ENCODE data around the gene SELENON. TPM values are rescaled to one million over a fixed set of nuclear protein-coding genes. Genes with fewer than 3 reads are reported as not detected.

Gene SELENON
- total and polyA plus RNA-seq, 9 of the 15 experiments (the other 6 are each of a cell fraction or from before 2014, with no cell fraction given) = 0.43 to 26.7 (median 7.0) TPM

DNA sequence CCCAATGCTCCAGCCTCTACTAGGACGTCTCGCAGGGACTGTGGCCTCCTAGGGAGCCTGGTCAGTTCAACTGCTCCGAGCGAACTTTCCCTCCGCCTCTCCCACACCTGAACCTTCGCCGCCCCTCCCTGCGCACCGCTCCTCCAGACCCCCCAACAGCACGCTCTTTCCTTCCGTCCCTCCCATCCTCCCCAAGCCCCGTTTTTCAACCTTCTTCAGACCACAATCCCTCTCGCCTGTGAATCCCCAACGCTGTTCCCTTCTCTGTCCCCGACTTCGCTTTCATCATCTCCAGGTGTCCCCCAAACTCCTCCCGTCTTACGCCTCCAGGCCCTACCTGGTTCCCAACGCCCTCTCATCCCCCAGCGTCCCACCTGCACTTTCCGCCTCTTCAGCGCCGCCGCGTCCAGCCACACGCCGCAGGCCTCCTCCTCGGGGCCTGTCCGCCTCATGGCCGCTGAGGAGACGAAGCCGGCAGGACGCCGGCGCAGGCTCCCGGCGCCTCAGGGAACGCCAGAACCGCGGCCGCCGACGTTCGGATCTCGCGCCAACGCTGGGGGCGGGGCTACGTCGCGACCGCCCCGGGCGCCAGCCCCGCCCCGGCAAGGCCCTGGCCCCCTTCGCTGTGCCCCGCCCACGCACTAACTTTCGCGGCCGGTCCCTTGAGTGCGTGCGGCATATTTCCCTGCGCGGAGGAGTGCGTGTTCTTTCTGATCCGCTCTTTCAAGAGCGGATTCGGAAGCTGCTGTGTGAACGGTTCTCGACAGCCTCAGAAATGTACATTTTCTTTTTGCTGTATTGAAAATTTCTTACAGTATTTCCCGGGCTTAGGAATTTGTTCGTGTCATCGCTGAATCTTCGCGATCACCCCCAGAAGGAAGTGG lies 59.2 kb downstream of the SELENON start, which contains the start of gene AUNIP (continued):
- TF ChIP-seq SMAD2 (IDR thresholded peaks at IDR 0.05; ENCODE audit: low read depth, low read length) = no peak
- no peak for TF ChIP-seq ZNF76 (CRISPR knock-in tag; IDR thresholded peaks at IDR 0.05; ENCODE audit: borderline replicate concordance)
- TF ChIP-seq GATA2 (CRISPR knock-in tag; IDR thresholded peaks at IDR 0.05) = no peak
- TF ChIP-seq SPI1 (IDR thresholded peaks at IDR 0.05; ENCODE audit: borderline replicate concordance, low read depth, low read length) = no peak; the same call in 1 of the 2 replicates
- peak; percentile 55 for TF ChIP-seq KLF1 (tag; IDR thresholded peaks at IDR 0.05)
- TF ChIP-seq TRIM25 (IDR thresholded peaks at IDR 0.05; ENCODE audit: borderline replicate concordance) = peak; percentile 98
- TF ChIP-seq ZNF717 (CRISPR knock-in tag; IDR thresholded peaks at IDR 0.05) = no peak
- no peak for TF ChIP-seq DIDO1 (tag; IDR thresholded peaks at IDR 0.05; ENCODE audit: low read depth)
- no peak for TF ChIP-seq CEBPB (tag; IDR thresholded peaks at IDR 0.05)
- no peak for TF ChIP-seq CBX8 (IDR thresholded peaks at IDR 0.05; ENCODE audit: borderline replicate concordance, extremely low read depth, low read depth, low read length, poor library complexity, severe bottlenecking)
- TF ChIP-seq ETV6 (IDR thresholded peaks at IDR 0.05; ENCODE audit: borderline replicate concordance in 1 of 2, low read depth in 2 of 2, low read length in 1 of 2) = peak in 1 of 2 experiments; percentile 28; a peak in 1 of 4 replicates
- TF ChIP-seq ETV6 (CRISPR knock-in tag; IDR thresholded peaks at IDR 0.05; ENCODE audit: borderline replicate concordance) = 0 out of 2 replicates have a peak, but pooled peaks have one; percentile 24
- TF ChIP-seq, protein P1, sequence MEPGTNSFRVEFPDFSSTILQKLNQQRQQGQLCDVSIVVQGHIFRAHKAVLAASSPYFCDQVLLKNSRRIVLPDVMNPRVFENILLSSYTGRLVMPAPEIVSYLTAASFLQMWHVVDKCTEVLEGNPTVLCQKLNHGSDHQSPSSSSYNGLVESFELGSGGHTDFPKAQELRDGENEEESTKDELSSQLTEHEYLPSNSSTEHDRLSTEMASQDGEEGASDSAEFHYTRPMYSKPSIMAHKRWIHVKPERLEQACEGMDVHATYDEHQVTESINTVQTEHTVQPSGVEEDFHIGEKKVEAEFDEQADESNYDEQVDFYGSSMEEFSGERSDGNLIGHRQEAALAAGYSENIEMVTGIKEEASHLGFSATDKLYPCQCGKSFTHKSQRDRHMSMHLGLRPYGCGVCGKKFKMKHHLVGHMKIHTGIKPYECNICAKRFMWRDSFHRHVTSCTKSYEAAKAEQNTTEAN (CRISPR knock-in tag; IDR thresholded peaks at IDR 0.05) = peak; percentile 10; the same call in 1 of the 2 replicates
- TF ChIP-seq ZSCAN29 (IDR thresholded peaks at IDR 0.05) = peak; percentile 91
- no peak for TF ChIP-seq HNRNPK (IDR thresholded peaks at IDR 0.05; ENCODE audit: low read depth, low read length, poor library complexity, severe bottlenecking)
- no peak; the same call in 1 of the 2 replicates for TF ChIP-seq NFE2 (IDR thresholded peaks at IDR 0.05; ENCODE audit: low read depth)
- TF ChIP-seq HINFP (tag; conservative IDR thresholded peaks at IDR 0.05; ENCODE audit: low read depth) = no peak
- TF ChIP-seq PML (IDR thresholded peaks at IDR 0.05; ENCODE audit: low read length) = peak; percentile 65; the same call in 1 of the 2 replicates
- TF ChIP-seq ARID2 (IDR thresholded peaks at IDR 0.05) = peak; percentile 71
- no peak for TF ChIP-seq ZNF436 (CRISPR knock-in tag; IDR thresholded peaks at IDR 0.05)
- TF ChIP-seq HDAC1 (IDR thresholded peaks at IDR 0.05) = peak; percentile 8 to 99; a peak in 3 of 4 replicates
- TF ChIP-seq EP300 (IDR thresholded peaks at IDR 0.05; ENCODE audit: low read length) = 0 out of 2 replicates have a peak, but pooled peaks have one; percentile 2
- TF ChIP-seq NBN (IDR thresholded peaks at IDR 0.05; ENCODE audit: low read depth) = peak; percentile 27

Measured in K562 (cell line).